Measurements from ENCODE around the gene PGA5.
"Not testable (repeated sequence)": the region's sequence is repeated elsewhere in the genome, so short reads cannot be mapped to it uniquely, and the experiment has no call there.

PGA5 gene

GRCh38 chr11:61201476-61201875 lies 39.5 kb upstream of the PGA5 start:
- no peaks in the 10 kb centered on the region for H3K36me3 ChIP-seq (ENCODE audit: insufficient read depth, low read length)
- H3K27me3 ChIP-seq (ENCODE audit: insufficient read depth, low read length, poor library complexity, severe bottlenecking): no peaks in the 10 kb centered on the region
- no peaks in the 10 kb centered on the region for H3K9me2 ChIP-seq (replicated peaks; ENCODE audit: low read depth, low read length)
- TF ChIP-seq EZH2phosphoT487 (IDR thresholded peaks at IDR 0.05; ENCODE audit: borderline replicate concordance) (no peak), CTCF (conservative IDR thresholded peaks at IDR 0.05; ENCODE audit: low read length) (no peak)
- H3K4me3 ChIP-seq (ENCODE audit: low read length, poor library complexity, severe bottlenecking): no peak overlapping the region
- no peak overlapping the region for H2AFZ ChIP-seq (ENCODE audit: low read length)
- no peaks in the 10 kb centered on the region for H3K79me2 ChIP-seq (ENCODE audit: insufficient read depth, low read length)
- no peaks in the 10 kb centered on the region for H3F3A ChIP-seq (ENCODE audit: low read depth)
- no peaks in the 10 kb centered on the region for H3K4me1 ChIP-seq (ENCODE audit: insufficient read depth, low read length, poor library complexity, severe bottlenecking)
- no peak overlapping the region for H3K9ac ChIP-seq (ENCODE audit: low read depth, low read length, poor library complexity, severe bottlenecking)
- H3K4me2 ChIP-seq (ENCODE audit: low read depth, low read length, poor library complexity, severe bottlenecking): no peak overlapping the region
- H4K20me1 ChIP-seq (ENCODE audit: insufficient read depth, low read length, poor library complexity, severe bottlenecking): no peaks in the 10 kb centered on the region
- H3K9me3 ChIP-seq (ENCODE audit: insufficient read depth, low read depth, low read length): no peaks in the 10 kb centered on the region

GRCh38 chr11:61202950-61203746 lies 37.8 kb upstream of the PGA5 start, which contains the start of gene PGA3:
TSS of gene PGA3 (plus strand) at chr11:61203515. CDS start at chr11:61203565, 50 bp downstream.
- not testable (repeated sequence) for H3K4me2 ChIP-seq (ENCODE audit: low read depth, low read length, poor library complexity, severe bottlenecking); H3K9me3 ChIP-seq (ENCODE audit: insufficient read depth, low read depth, low read length); H4K20me1 ChIP-seq (ENCODE audit: insufficient read depth, low read length, poor library complexity, severe bottlenecking); H3K36me3 ChIP-seq (ENCODE audit: insufficient read depth, low read length); H3K79me2 ChIP-seq (ENCODE audit: insufficient read depth, low read length); H3F3A ChIP-seq (ENCODE audit: low read depth); H3K4me1 ChIP-seq (ENCODE audit: insufficient read depth, low read length, poor library complexity, severe bottlenecking); H3K9me2 ChIP-seq (replicated peaks; ENCODE audit: low read depth, low read length); H2AFZ ChIP-seq (ENCODE audit: low read length); H3K9ac ChIP-seq (ENCODE audit: low read depth, low read length, poor library complexity, severe bottlenecking); H3K4me3 ChIP-seq (ENCODE audit: low read length, poor library complexity, severe bottlenecking); H3K27me3 ChIP-seq (ENCODE audit: insufficient read depth, low read length, poor library complexity, severe bottlenecking)

- H2AFZ ChIP-seq (ENCODE audit: low read length); H3K9ac ChIP-seq (ENCODE audit: low read depth, low read length, poor library complexity, severe bottlenecking); H3K9me2 ChIP-seq (replicated peaks; ENCODE audit: low read depth, low read length); H3K4me1 ChIP-seq (ENCODE audit: insufficient read depth, low read length, poor library complexity, severe bottlenecking); H3K9me3 ChIP-seq (ENCODE audit: insufficient read depth, low read depth, low read length); H3K4me3 ChIP-seq (ENCODE audit: low read length, poor library complexity, severe bottlenecking); H3K79me2 ChIP-seq (ENCODE audit: insufficient read depth, low read length); H3K4me2 ChIP-seq (ENCODE audit: low read depth, low read length, poor library complexity, severe bottlenecking); H3K27me3 ChIP-seq (ENCODE audit: insufficient read depth, low read length, poor library complexity, severe bottlenecking); H3K36me3 ChIP-seq (ENCODE audit: insufficient read depth, low read length); H3F3A ChIP-seq (ENCODE audit: low read depth); H4K20me1 ChIP-seq (ENCODE audit: insufficient read depth, low read length, poor library complexity, severe bottlenecking): not testable (repeated sequence)
These were observed 37.1 kb upstream of the PGA5 start for GRCh38 chr11:61203873-61204272.

GRCh38 chr11:61204502-61205059 lies 36.4 kb upstream of the PGA5 start:
- not testable (repeated sequence) for H3K79me2 ChIP-seq (ENCODE audit: insufficient read depth, low read length); H2AFZ ChIP-seq (ENCODE audit: low read length); H3K9me3 ChIP-seq (ENCODE audit: insufficient read depth, low read depth, low read length); H3F3A ChIP-seq (ENCODE audit: low read depth); H3K9me2 ChIP-seq (replicated peaks; ENCODE audit: low read depth, low read length); H3K4me2 ChIP-seq (ENCODE audit: low read depth, low read length, poor library complexity, severe bottlenecking); H3K27me3 ChIP-seq (ENCODE audit: insufficient read depth, low read length, poor library complexity, severe bottlenecking); H3K9ac ChIP-seq (ENCODE audit: low read depth, low read length, poor library complexity, severe bottlenecking); H3K4me1 ChIP-seq (ENCODE audit: insufficient read depth, low read length, poor library complexity, severe bottlenecking); H3K36me3 ChIP-seq (ENCODE audit: insufficient read depth, low read length); H3K4me3 ChIP-seq (ENCODE audit: low read length, poor library complexity, severe bottlenecking); H4K20me1 ChIP-seq (ENCODE audit: insufficient read depth, low read length, poor library complexity, severe bottlenecking)

- not testable (repeated sequence) for H4K20me1 ChIP-seq (ENCODE audit: insufficient read depth, low read length, poor library complexity, severe bottlenecking)
These were observed 33.2 kb upstream of the PGA5 start for GRCh38 chr11:61207636-61208310.

GRCh38 chr11:61210629-61211028 lies 30.3 kb upstream of the PGA5 start:
- H3F3A ChIP-seq (ENCODE audit: low read depth); H3K36me3 ChIP-seq (ENCODE audit: insufficient read depth, low read length); H3K79me2 ChIP-seq (ENCODE audit: insufficient read depth, low read length): not testable (repeated sequence)

More at GRCh38 chr11:61207636-61208310, 33.2 kb upstream of the PGA5 start:
- H3K79me2 ChIP-seq (ENCODE audit: insufficient read depth, low read length); H3K9ac ChIP-seq (ENCODE audit: low read depth, low read length, poor library complexity, severe bottlenecking); H3K9me3 ChIP-seq (ENCODE audit: insufficient read depth, low read depth, low read length); H3K36me3 ChIP-seq (ENCODE audit: insufficient read depth, low read length); H3F3A ChIP-seq (ENCODE audit: low read depth); H2AFZ ChIP-seq (ENCODE audit: low read length); H3K9me2 ChIP-seq (replicated peaks; ENCODE audit: low read depth, low read length); H3K4me1 ChIP-seq (ENCODE audit: insufficient read depth, low read length, poor library complexity, severe bottlenecking); H3K27me3 ChIP-seq (ENCODE audit: insufficient read depth, low read length, poor library complexity, severe bottlenecking); H3K4me2 ChIP-seq (ENCODE audit: low read depth, low read length, poor library complexity, severe bottlenecking); H3K4me3 ChIP-seq (ENCODE audit: low read length, poor library complexity, severe bottlenecking): not testable (repeated sequence)

More at GRCh38 chr11:61210629-61211028, 30.3 kb upstream of the PGA5 start:
- H3K4me3 ChIP-seq (ENCODE audit: low read length, poor library complexity, severe bottlenecking); H3K4me1 ChIP-seq (ENCODE audit: insufficient read depth, low read length, poor library complexity, severe bottlenecking); H3K4me2 ChIP-seq (ENCODE audit: low read depth, low read length, poor library complexity, severe bottlenecking); H3K27me3 ChIP-seq (ENCODE audit: insufficient read depth, low read length, poor library complexity, severe bottlenecking); H3K9ac ChIP-seq (ENCODE audit: low read depth, low read length, poor library complexity, severe bottlenecking); H4K20me1 ChIP-seq (ENCODE audit: insufficient read depth, low read length, poor library complexity, severe bottlenecking); H3K9me2 ChIP-seq (replicated peaks; ENCODE audit: low read depth, low read length); H3K9me3 ChIP-seq (ENCODE audit: insufficient read depth, low read depth, low read length); H2AFZ ChIP-seq (ENCODE audit: low read length): not testable (repeated sequence)

All from Loucy (cell line).